Thoracic aorta (tissue), 2 donors: ENCODE data around the gene EXO1. TPM values are rescaled to one million over a fixed set of nuclear protein-coding genes. Genes with fewer than 3 reads are reported as not detected.
"Not testable (repeated sequence)": the region's sequence is repeated elsewhere in the genome, so short reads cannot be mapped to it uniquely, and the experiment has no call there.

ENCODE experiments used
- ATAC-seq: fragments of 150-250 bp; one replicate; pipeline ENCODE4 v1.8.0; 2017; ENCODE audit warnings: low read depth; ENCODE audit not compliant: insufficient number of reproducible peaks, low FRiP score
- DNase-seq: peaks from one replicate; pipeline ENCODE4 v3.0.0-alpha.2; 2020; ENCODE audit warnings: low spot score
- H3K27ac ChIP-seq, 2 donors: fragments of 200-600 bp; sonication (generic); 1 replicate in 1 of 2; 2 replicates in 1 of 2; pipeline ENCODE4 v1.5.1; 2016; ENCODE audit warnings: mild to moderate bottlenecking in 2 of 2, moderate library complexity in 2 of 2
- H3K27me3 ChIP-seq: fragments of 200-600 bp; sonication (generic); replicated peaks from 2 replicates; pipeline ENCODE4 v1.6.0; 2016; ENCODE audit warnings: mild to moderate bottlenecking; ENCODE audit not compliant: insufficient read depth
- H3K36me3 ChIP-seq: fragments of 200-600 bp; sonication (generic); one replicate; pipeline ENCODE4 v1.5.1; 2016
- H3K4me1 ChIP-seq, 2 donors: fragments of 200-600 bp; sonication (generic); 1 replicate in 1 of 2; 2 replicates in 1 of 2; pipeline versions ENCODE4 v1.5.1 to v1.6.0; 2016; ENCODE audit warnings: low read depth in 2 of 2, mild to moderate bottlenecking in 1 of 2; ENCODE audit not compliant: control insufficient read depth in 1 of 2
- H3K4me3 ChIP-seq: fragments of 200-600 bp; sonication (generic); 2 replicates; pipeline ENCODE4 v1.5.1; 2016; ENCODE audit warnings: mild to moderate bottlenecking
- H3K9me3 ChIP-seq: fragments of 200-600 bp; sonication (generic); 2 replicates; pipeline ENCODE4 v1.5.1; 2016
- total RNA-seq, 2 donors: library from RNA; depleted of rRNA; stranded (reverse); fragments of >200 nt; gene quantifications; one replicate each; pipeline versions ENCODE4 v1.1.0 to v1.2.3, GENCODE V29; 2016
- TF ChIP-seq, protein P1 (sequence below): fragments of 200-600 bp; sonication (generic); IDR thresholded peaks from one replicate; pipeline ENCODE4 v1.5.1; 2019; ENCODE audit warnings: antibody characterized with exemption

EXO1 gene
- total RNA-seq = under 1 TPM in 1 of 2 donors, not detected in 1; 0.42 TPM

- H3K27ac ChIP-seq = peak within 1 kb of the TSS; percentile 91 to 99
- ATAC-seq = peak; percentile 96
- peak within 1 kb of the TSS; percentile 81 for H3K4me3 ChIP-seq
- H3K9me3 ChIP-seq = no peaks in the 10 kb centered on the region
- H3K4me1 ChIP-seq = peaks cover 5 to 6% of the 10 kb centered on the region in 2 donors
- TF ChIP-seq, protein P1, sequence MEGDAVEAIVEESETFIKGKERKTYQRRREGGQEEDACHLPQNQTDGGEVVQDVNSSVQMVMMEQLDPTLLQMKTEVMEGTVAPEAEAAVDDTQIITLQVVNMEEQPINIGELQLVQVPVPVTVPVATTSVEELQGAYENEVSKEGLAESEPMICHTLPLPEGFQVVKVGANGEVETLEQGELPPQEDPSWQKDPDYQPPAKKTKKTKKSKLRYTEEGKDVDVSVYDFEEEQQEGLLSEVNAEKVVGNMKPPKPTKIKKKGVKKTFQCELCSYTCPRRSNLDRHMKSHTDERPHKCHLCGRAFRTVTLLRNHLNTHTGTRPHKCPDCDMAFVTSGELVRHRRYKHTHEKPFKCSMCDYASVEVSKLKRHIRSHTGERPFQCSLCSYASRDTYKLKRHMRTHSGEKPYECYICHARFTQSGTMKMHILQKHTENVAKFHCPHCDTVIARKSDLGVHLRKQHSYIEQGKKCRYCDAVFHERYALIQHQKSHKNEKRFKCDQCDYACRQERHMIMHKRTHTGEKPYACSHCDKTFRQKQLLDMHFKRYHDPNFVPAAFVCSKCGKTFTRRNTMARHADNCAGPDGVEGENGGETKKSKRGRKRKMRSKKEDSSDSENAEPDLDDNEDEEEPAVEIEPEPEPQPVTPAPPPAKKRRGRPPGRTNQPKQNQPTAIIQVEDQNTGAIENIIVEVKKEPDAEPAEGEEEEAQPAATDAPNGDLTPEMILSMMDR = peak; percentile 33
- peak; percentile 69 for DNase-seq
- H3K36me3 ChIP-seq = no peaks in the 10 kb centered on the region
- no peaks in the 10 kb centered on the region for H3K27me3 ChIP-seq
These were observed at the start of gene EXO1 for GRCh38 chr1:241847796-241848685. TSS of gene EXO1 (plus strand) at chr1:241848204. CDS start at chr1:241850426, 2,222 bp downstream.

DNA sequence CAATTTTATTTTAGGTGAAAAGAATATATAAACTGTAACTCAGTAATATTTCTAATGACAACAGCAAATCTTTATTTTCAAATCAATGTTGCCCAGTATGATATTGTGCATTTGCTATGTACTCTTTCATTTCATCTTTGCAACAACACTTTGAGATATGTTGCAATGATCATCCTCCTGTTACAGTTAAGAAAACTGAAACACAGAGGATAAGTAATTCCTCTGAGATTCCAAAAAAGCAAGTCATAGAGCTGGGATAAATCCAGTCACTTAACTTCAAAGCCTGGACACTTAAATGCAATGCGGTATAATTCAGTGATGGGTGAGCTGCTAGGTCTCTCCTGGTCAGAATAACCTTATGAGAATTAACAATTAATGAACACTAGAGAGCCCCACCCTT lies 48.6 kb upstream of the EXO1 start:
- no peaks in the 10 kb centered on the region for H3K9me3 ChIP-seq
- no peak overlapping the region for H3K4me3 ChIP-seq
- TF ChIP-seq, protein P1 = no peak
- no peak overlapping the region for H3K27ac ChIP-seq
- H3K4me1 ChIP-seq = no peaks in the 10 kb centered on the region
- ATAC-seq (no peak), DNase-seq (no peak)
- H3K27me3 ChIP-seq = no peaks in the 10 kb centered on the region
- H3K36me3 ChIP-seq = no peaks in the 10 kb centered on the region

DNA sequence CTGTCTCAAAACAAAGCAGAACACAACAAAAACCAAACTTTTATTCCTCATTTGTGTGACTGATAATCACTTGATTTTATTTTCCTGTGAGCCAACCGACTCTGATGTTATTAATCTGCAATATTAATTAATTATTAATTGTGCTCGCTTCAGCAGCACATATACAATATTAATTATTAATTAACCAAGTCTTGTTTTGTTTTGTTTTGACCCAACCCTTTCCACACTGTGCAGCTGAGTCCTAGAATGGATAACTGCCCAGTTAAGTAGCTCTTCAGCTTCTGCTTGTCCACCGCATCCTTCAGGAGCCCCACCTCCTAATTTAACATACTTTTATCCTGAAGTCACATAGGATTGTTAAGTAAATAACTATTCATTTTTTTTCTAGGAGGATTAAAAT lies 47.4 kb upstream of the EXO1 start:
- Histone ChIP-seq H3K36me3 (no peaks in the 10 kb centered on the region), H3K9me3 (no peaks in the 10 kb centered on the region), H3K27me3 (no peaks in the 10 kb centered on the region), H3K4me1 (no peaks in the 10 kb centered on the region), H3K4me3 (no peak overlapping the region), H3K27ac (no peak overlapping the region)
- TF ChIP-seq, protein P1 = no peak
- DNase-seq = no peak
- no peak for ATAC-seq

- no peaks in the 10 kb centered on the region for H3K9me3 ChIP-seq
- no peaks in the 10 kb centered on the region for H3K36me3 ChIP-seq
- no peak overlapping the region for H3K4me3 ChIP-seq
- ATAC-seq (no peak), DNase-seq (no peak)
- H3K27me3 ChIP-seq = no peaks in the 10 kb centered on the region
- H3K4me1 ChIP-seq = no peaks in the 10 kb centered on the region
- H3K27ac ChIP-seq = no peak overlapping the region
- TF ChIP-seq, protein P1 = no peak
These were observed 45.1 kb upstream of the EXO1 start for GRCh38 chr1:241802863-241803262.

GRCh38 chr1:241804706-241805105 lies 43.3 kb upstream of the EXO1 start:
- not testable (repeated sequence) for ATAC-seq, H3K4me1 ChIP-seq, H3K4me3 ChIP-seq, H3K27ac ChIP-seq, H3K27me3 ChIP-seq, H3K36me3 ChIP-seq, DNase-seq, H3K9me3 ChIP-seq
